ENCODE results near the gene FMO5.

Gene FMO5

GRCh38 chr1:147151244-147151643 lies 73.9 kb downstream of the FMO5 start:
- no peak for DNase-seq (ENCODE audit: low read depth in 2 of 2)

GRCh38 chr1:147142886-147143285 lies 82.3 kb downstream of the FMO5 start:
- no peak for DNase-seq (ENCODE audit: low read depth in 2 of 2)

All from stimulated activated CD8-positive, alpha-beta memory T cell treated with anti-CD3 and anti-CD28 coated beads, Interleukin-7, amount 100 ng/mL, for 4 hours (primary cell).